ENCODE results near the gene CSRP2. TPM values are rescaled to one million over a fixed set of nuclear protein-coding genes. Genes with fewer than 3 reads are reported as not detected.

Gene CSRP2
- total and polyA plus RNA-seq, 9 donors, result 7.8 to 64.5 (median 16.6) TPM

DNA sequence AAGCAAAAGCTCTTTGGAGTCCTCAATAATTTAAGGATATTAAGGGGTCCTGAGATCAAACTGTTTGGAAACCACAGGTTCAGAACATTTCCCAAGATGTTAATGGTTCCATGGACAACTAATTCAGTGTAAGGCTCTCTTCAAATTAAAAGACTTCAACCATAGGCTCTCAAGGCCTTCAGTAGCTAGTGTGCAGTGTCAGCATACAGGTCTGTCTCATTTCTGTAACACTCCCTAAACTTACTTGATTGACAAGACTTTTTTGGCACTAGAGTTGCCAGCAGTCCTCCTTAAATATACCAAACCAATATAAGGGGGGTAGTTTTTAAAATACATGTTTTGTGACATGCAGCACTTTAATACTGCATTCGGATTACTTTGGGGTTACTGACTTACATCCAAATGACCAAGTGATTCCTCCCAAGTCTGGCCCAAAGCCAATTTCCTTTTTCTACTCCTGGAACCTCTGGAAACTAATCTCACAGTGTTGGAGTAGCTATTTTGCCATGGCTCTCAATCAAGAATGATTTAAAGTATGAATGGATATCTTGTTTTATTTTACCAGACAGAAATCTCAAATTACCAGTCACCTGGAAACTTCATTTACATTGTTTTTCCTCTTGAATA is 22.7 kb downstream of the CSRP2 start:
- no peaks in the 10 kb centered on the region for H3K27me3 ChIP-seq
- 83 to 85% (median 85%) methylated on average over 1 of the region's 1 CpG for WGBS, 3 donors
- no peak overlapping the region for H3K27ac ChIP-seq
- no peaks in the 10 kb centered on the region for H3K36me3 ChIP-seq
- H3K4me1 ChIP-seq (ENCODE audit: insufficient read depth), result no peaks in the 10 kb centered on the region
- intact Hi-C loops (cut with DNase I), result no loop called here
- H3K4me3 ChIP-seq, result no peak overlapping the region
- peaks cover 0 to 3% of the 10 kb centered on the region in 2 donors for H3K9me3 ChIP-seq
- TF ChIP-seq EP300 (IDR thresholded peaks at IDR 0.05), result no peak
- TF ChIP-seq, protein P1, sequence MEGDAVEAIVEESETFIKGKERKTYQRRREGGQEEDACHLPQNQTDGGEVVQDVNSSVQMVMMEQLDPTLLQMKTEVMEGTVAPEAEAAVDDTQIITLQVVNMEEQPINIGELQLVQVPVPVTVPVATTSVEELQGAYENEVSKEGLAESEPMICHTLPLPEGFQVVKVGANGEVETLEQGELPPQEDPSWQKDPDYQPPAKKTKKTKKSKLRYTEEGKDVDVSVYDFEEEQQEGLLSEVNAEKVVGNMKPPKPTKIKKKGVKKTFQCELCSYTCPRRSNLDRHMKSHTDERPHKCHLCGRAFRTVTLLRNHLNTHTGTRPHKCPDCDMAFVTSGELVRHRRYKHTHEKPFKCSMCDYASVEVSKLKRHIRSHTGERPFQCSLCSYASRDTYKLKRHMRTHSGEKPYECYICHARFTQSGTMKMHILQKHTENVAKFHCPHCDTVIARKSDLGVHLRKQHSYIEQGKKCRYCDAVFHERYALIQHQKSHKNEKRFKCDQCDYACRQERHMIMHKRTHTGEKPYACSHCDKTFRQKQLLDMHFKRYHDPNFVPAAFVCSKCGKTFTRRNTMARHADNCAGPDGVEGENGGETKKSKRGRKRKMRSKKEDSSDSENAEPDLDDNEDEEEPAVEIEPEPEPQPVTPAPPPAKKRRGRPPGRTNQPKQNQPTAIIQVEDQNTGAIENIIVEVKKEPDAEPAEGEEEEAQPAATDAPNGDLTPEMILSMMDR (IDR thresholded peaks at IDR 0.05), result no peak
- no peak for DNase-seq

- Histone ChIP-seq H3K9me3 (peaks cover 0 to 3% of the 10 kb centered on the region in 2 donors), H3K27ac (no peak overlapping the region), H3K27me3 (no peaks in the 10 kb centered on the region), H3K4me3 (no peak overlapping the region), H3K36me3 (no peaks in the 10 kb centered on the region), H3K4me1 (ENCODE audit: insufficient read depth) (no peaks in the 10 kb centered on the region)
- no peak for DNase-seq
- intact Hi-C loops (cut with DNase I), result no loop called here
- WGBS, 3 donors, result 95 to 98% (median 97%) methylated on average over 4 of the region's 4 CpGs
- no peak for TF ChIP-seq EP300 (IDR thresholded peaks at IDR 0.05)
- TF ChIP-seq POLR2A (IDR thresholded peaks at IDR 0.05), result no peak
- TF ChIP-seq, protein P1 (IDR thresholded peaks at IDR 0.05), result no peak
Measured at GRCh38 chr12:76855271-76855670, 23.5 kb downstream of the CSRP2 start.

GRCh38 chr12:76852106-76852505 is 26.7 kb downstream of the CSRP2 start:
- intact Hi-C loops (cut with DNase I), result no loop called here
- TF ChIP-seq EP300 (IDR thresholded peaks at IDR 0.05), result no peak
- TF ChIP-seq, protein P1 (IDR thresholded peaks at IDR 0.05), result no peak
- TF ChIP-seq POLR2A (IDR thresholded peaks at IDR 0.05), result no peak
- no peaks in the 10 kb centered on the region for H3K36me3 ChIP-seq
- WGBS, 3 donors, result 95 to 98% (median 98%) methylated on average over 1 of the region's 1 CpG
- no peak overlapping the region for H3K4me3 ChIP-seq
- H3K27ac ChIP-seq, result no peak overlapping the region
- peaks cover 0 to 3% of the 10 kb centered on the region in 2 donors for H3K9me3 ChIP-seq
- no peaks in the 10 kb centered on the region for H3K4me1 ChIP-seq (ENCODE audit: insufficient read depth)
- no peak for DNase-seq
- H3K27me3 ChIP-seq, result no peaks in the 10 kb centered on the region

GRCh38 chr12:76848132-76848531 is 30.7 kb downstream of the CSRP2 start:
- Histone ChIP-seq H3K27ac (no peak overlapping the region), H3K9me3 (no peaks in the 10 kb centered on the region), H3K27me3 (no peaks in the 10 kb centered on the region), H3K4me3 (no peak overlapping the region), H3K36me3 (no peaks in the 10 kb centered on the region), H3K4me1 (ENCODE audit: insufficient read depth) (no peaks in the 10 kb centered on the region)
- intact Hi-C loops (cut with DNase I), result no loop called here
- no peak for DNase-seq
- no peak for TF ChIP-seq POLR2A (IDR thresholded peaks at IDR 0.05)
- TF ChIP-seq, protein P1 (IDR thresholded peaks at IDR 0.05), result no peak
- 91 to 95% (median 91%) methylated on average over 2 of the region's 2 CpGs for WGBS, 3 donors
